ENCODE data around the gene CCSER1. TPM values are rescaled to one million over a fixed set of nuclear protein-coding genes. Genes with fewer than 3 reads are reported as not detected.

Gene CCSER1
- total and polyA plus RNA-seq, 2 of the 8 experiments (the other 6 are each of a cell fraction or from before 2014, with no cell fraction given), result 0.26 to 0.84 TPM

- DNase-seq (ENCODE audit: low read depth in 1 of 2, low spot score in 2 of 2) (no peak), FAIRE-seq (no peak)
- Histone ChIP-seq H3K23me2 (ENCODE audit: low read depth, low read length) (no peaks in the 10 kb centered on the region), H3K4me1 (replicated peaks in 1 of 4; ENCODE audit: control insufficient read depth in 3 of 4, insufficient read depth in 4 of 4, low read length in 3 of 4) (no peaks in the 10 kb centered on the region), H4K91ac (replicated peaks; ENCODE audit: insufficient read length, low read length) (no peak overlapping the region), H3K79me1 (ENCODE audit: low read depth, low read length) (no peaks in the 10 kb centered on the region), H3K27me3 (replicated peaks in 1 of 4; ENCODE audit: control insufficient read depth in 3 of 4, extremely low read depth in 1 of 4, insufficient read depth in 3 of 4, low read length in 3 of 4) (no peaks in the 10 kb centered on the region), H4K5ac (ENCODE audit: insufficient read length, low read depth, low read length) (no peak overlapping the region), H3K18ac (ENCODE audit: extremely low read depth, low read length) (no peak overlapping the region), H2BK15ac (ENCODE audit: low read length) (no peak overlapping the region), H3K36me3 (ENCODE audit: control insufficient read depth in 2 of 4, insufficient read depth in 4 of 4, low read length in 3 of 4) (0 out of 8 replicates have a peak, but pooled peaks cover 0 to 2% (median 0%) of the 10 kb centered on the region in 4 experiments), H4K8ac (ENCODE audit: extremely low read depth, insufficient read depth, low read length) (no peak overlapping the region), H2BK12ac (ENCODE audit: low read depth, low read length) (no peak overlapping the region), H3K56ac (replicated peaks; ENCODE audit: insufficient read length, low read depth, low read length) (no peak overlapping the region), H2BK120ac (replicated peaks; ENCODE audit: low read depth, low read length) (no peak overlapping the region), H3K4me2 (ENCODE audit: insufficient read depth in 1 of 2, low read depth in 2 of 2, low read length in 2 of 2) (no peak overlapping the region), H3K9ac (replicated peaks in 1 of 4; ENCODE audit: extremely low read depth in 1 of 4, low read depth in 3 of 4, low read length in 3 of 4) (no peak overlapping the region), H2AK5ac (ENCODE audit: low read depth, low read length) (no peak overlapping the region), H3K79me2 (ENCODE audit: control insufficient read depth in 1 of 2, insufficient read depth in 2 of 2, low read length in 2 of 2) (no peaks in the 10 kb centered on the region), H3K27ac (ENCODE audit: low read depth, low read length) (no peak overlapping the region), H4K20me1 (replicated peaks in 1 of 2; ENCODE audit: control insufficient read depth in 1 of 2, insufficient read depth in 2 of 2, low read length in 2 of 2) (no peaks in the 10 kb centered on the region), H2BK5ac (ENCODE audit: low read depth, low read length) (no peak overlapping the region), H3K4ac (replicated peaks; ENCODE audit: insufficient read length, low read depth, low read length) (no peak overlapping the region), H2BK20ac (ENCODE audit: low read length) (no peak overlapping the region), H3K23ac (ENCODE audit: insufficient read length) (no peak overlapping the region), H3K14ac (ENCODE audit: insufficient read length) (no peak overlapping the region), H3K4me3 (ENCODE audit: extremely low read depth in 1 of 4, insufficient read depth in 2 of 4, low read depth in 3 of 4, low read length in 4 of 4) (peak overlapping the region in 1 of 4 experiments; percentile 17; a peak in 1 of 8 replicates), H2AFZ (ENCODE audit: low read length) (no peak overlapping the region), H3K9me3 (ENCODE audit: insufficient read depth in 2 of 2, low read depth in 1 of 2, low read length in 1 of 2) (peaks cover 27 to 36% of the 10 kb centered on the region in 2 experiments)
- TF ChIP-seq TEAD4 (IDR thresholded peaks at IDR 0.05; ENCODE audit: low read depth, low read length), result no peak
- no peak for TF ChIP-seq CTCF (IDR thresholded peaks at IDR 0.05; ENCODE audit: control extremely low read depth in 1 of 3, insufficient read depth in 1 of 3, low read depth in 1 of 3, low read length in 3 of 3)
- no peak for TF ChIP-seq SRF (IDR thresholded peaks at IDR 0.05; ENCODE audit: low read depth, low read length)
- no peak for TF ChIP-seq HDAC2 (IDR thresholded peaks at IDR 0.05; ENCODE audit: borderline replicate concordance in 1 of 2, low read depth in 2 of 2, low read length in 2 of 2)
- no peak for TF ChIP-seq POLR2AphosphoS5 (IDR thresholded peaks at IDR 0.05; ENCODE audit: low read depth, low read length)
- no peak for TF ChIP-seq SUZ12 (IDR thresholded peaks at IDR 0.05; ENCODE audit: low read length)
- TF ChIP-seq GABPA (IDR thresholded peaks at IDR 0.05; ENCODE audit: borderline replicate concordance, insufficient read depth, low read length), result no peak
- no peak for TF ChIP-seq CREB1 (IDR thresholded peaks at IDR 0.05)
- 92% methylated on average over 2 of the region's 2 CpGs; no CpG with 5 or more reads in 1 of the 2 experiments for WGBS, 2 experiments (ENCODE audit: extremely low coverage in 1 of 2, insufficient coverage in 1 of 2, insufficient read length in 1 of 2, insufficient replicate concordance in 2 of 2, low coverage in 1 of 2, low lambda C conversion rate in 2 of 2, missing lambda C conversion rate in 1 of 2)
- CTCF ChIA-PET (ENCODE audit: partially characterized antibody), result no interaction called here
- POLR2A ChIA-PET (ENCODE audit: partially characterized antibody), result no interaction called here
These were observed 376.5 kb downstream of the CCSER1 start for GRCh38 chr4:90503677-90504076.
